IMR-90 (cell line): ENCODE data around the gene ELMO1. TPM values are rescaled to one million over a fixed set of nuclear protein-coding genes. Genes with fewer than 3 reads are reported as not detected.

ENCODE experiments used
- ATAC-seq: fragments of 200-7000 bp; cut with Tn5 transposase; 2 replicates; pipeline ENCODE4 v1.9.1; 2020; ENCODE audit warnings: low read depth, mild to moderate bottlenecking, moderate library complexity
- BruUV-seq: library from RNA; stranded (reverse); fragments of 400-500 nt; replicated peaks from 2 replicates; lab custom pipeline; 2021; lab: Mats Ljungman, UMichigan
- CTCF ChIA-PET: fragments of 300-600 bp; formaldehyde crosslinking; extraction: SDS; loops from one replicate; lab custom pipeline; 2021; ENCODE audit warnings: antibody characterized with exemption; lab: Yijun Ruan, JAX
- POLR2A ChIA-PET: fragments of 300-600 bp; sonication (Branson Sonifier 250); formaldehyde crosslinking; loops from one replicate; lab custom pipeline; 2022; ENCODE audit warnings: antibody characterized with exemption; ENCODE audit not compliant: unreplicated experiment; lab: Charles Lee
- DNase-seq: peaks from one replicate; pipeline ENCODE4 v3.0.0; 2013
- H2AFZ ChIP-seq: replicated peaks from 2 replicates; pipeline ENCODE3; 2013; ENCODE audit warnings: low read length, mild to moderate bottlenecking; ENCODE audit not compliant: poor library complexity
- H2AK5ac ChIP-seq: 2 replicates; pipeline ENCODE4 v1.6.1; 2013; ENCODE audit warnings: low read depth, low read length, inconsistent platforms
- H2AK9ac ChIP-seq: replicated peaks from 2 replicates; pipeline ENCODE3; 2013; ENCODE audit warnings: mild to moderate bottlenecking, low read depth, low read length, moderate library complexity; ENCODE audit not compliant: poor library complexity
- H2BK120ac ChIP-seq: 2 replicates; pipeline ENCODE4 v1.6.1; 2013; ENCODE audit warnings: low read depth, low read length, inconsistent platforms
- H2BK15ac ChIP-seq: 3 replicates; pipeline ENCODE4 v1.6.1; 2013; ENCODE audit warnings: low read depth, low read length, inconsistent platforms
- H2BK20ac ChIP-seq: 2 replicates; pipeline ENCODE4 v1.6.1; 2013; ENCODE audit warnings: low read depth, mild to moderate bottlenecking, inconsistent platforms, low read length, moderate library complexity
- H2BK5ac ChIP-seq: 2 replicates; pipeline ENCODE4 v1.6.1; 2013; ENCODE audit warnings: mild to moderate bottlenecking, low read depth, low read length, inconsistent platforms; ENCODE audit not compliant: poor library complexity, severe bottlenecking
- H3K14ac ChIP-seq: replicated peaks from 2 replicates; pipeline ENCODE4 v1.6.1; 2013; ENCODE audit warnings: low read depth, low read length, inconsistent platforms
- H3K18ac ChIP-seq: 2 replicates; pipeline ENCODE4 v1.6.1; 2013; ENCODE audit warnings: low read depth, low read length, control low read depth
- H3K23ac ChIP-seq: 2 replicates; pipeline ENCODE4 v1.6.1; 2013; ENCODE audit warnings: low read depth, low read length, inconsistent platforms
- H3K27ac ChIP-seq: 2 replicates; pipeline ENCODE4 v1.5.1; 2013; ENCODE audit warnings: mild to moderate bottlenecking, control low read depth, low read length; ENCODE audit not compliant: insufficient read depth
- H3K27me3 ChIP-seq: 2 replicates; pipeline ENCODE4 v1.6.1; 2013; ENCODE audit warnings: low read length; ENCODE audit not compliant: control insufficient read depth, insufficient read depth
- H3K36me3 ChIP-seq: 2 replicates; pipeline ENCODE4 v1.6.1; 2013; ENCODE audit warnings: low read length, mixed read lengths; ENCODE audit not compliant: control insufficient read depth, insufficient read depth
- H3K4ac ChIP-seq: 2 replicates; pipeline ENCODE4 v1.6.1; 2013; ENCODE audit warnings: low read depth, low read length, inconsistent platforms
- H3K4me1 ChIP-seq: 2 replicates; pipeline ENCODE4 v1.6.1; 2013; ENCODE audit warnings: low read length, mixed read lengths; ENCODE audit not compliant: control insufficient read depth, insufficient read depth
- H3K4me2 ChIP-seq: 2 replicates; pipeline ENCODE4 v1.6.1; 2013; ENCODE audit warnings: low read depth, mild to moderate bottlenecking, control low read depth, low read length, moderate library complexity
- H3K4me3 ChIP-seq: 2 replicates; pipeline ENCODE4 v1.5.1; 2013; ENCODE audit warnings: low read depth, mild to moderate bottlenecking, control low read depth, low read length, moderate library complexity; ENCODE audit not compliant: insufficient read depth
- H3K56ac ChIP-seq: 2 replicates; pipeline ENCODE4 v1.6.1; 2013; ENCODE audit warnings: low read length, inconsistent platforms; ENCODE audit not compliant: insufficient read depth; ENCODE audit errors: extremely low read depth
- H3K79me1 ChIP-seq, 2 experiments: 2 replicates each; pipeline ENCODE4 v1.6.1; 2013; ENCODE audit warnings: low read length in 2 of 2, inconsistent platforms in 1 of 2, low read depth in 1 of 2
- H3K9ac ChIP-seq: 2 replicates; pipeline ENCODE4 v1.6.1; 2013; ENCODE audit warnings: low read depth, low read length, control low read depth
- H3K9me1 ChIP-seq: 2 replicates; pipeline ENCODE4 v1.6.1; 2013; ENCODE audit warnings: low read length, inconsistent platforms; ENCODE audit not compliant: insufficient read depth
- H3K9me3 ChIP-seq: 2 replicates; pipeline ENCODE4 v1.6.1; 2013; ENCODE audit warnings: low read length; ENCODE audit not compliant: control insufficient read depth, insufficient read depth
- H4K20me1 ChIP-seq: 2 replicates; pipeline ENCODE4 v1.6.1; 2013; ENCODE audit warnings: low read length, inconsistent platforms; ENCODE audit not compliant: insufficient read depth
- H4K5ac ChIP-seq: 2 replicates; pipeline ENCODE4 v1.6.1; 2013; ENCODE audit warnings: mild to moderate bottlenecking, low read depth, low read length, control low read depth
- H4K8ac ChIP-seq, 2 experiments: 2 replicates each; pipeline ENCODE4 v1.6.1; 2013; ENCODE audit warnings: low read depth in 2 of 2, low read length in 2 of 2, control low read depth in 1 of 2, inconsistent platforms in 1 of 2
- H4K91ac ChIP-seq: 2 replicates; pipeline ENCODE4 v1.6.1; 2013; ENCODE audit warnings: low read depth, low read length, inconsistent platforms; ENCODE audit not compliant: insufficient read depth
- BHLHE40 ChIP-seq: fragments of 150-350 bp; IDR thresholded peaks from 2 replicates; pipeline ENCODE4 v1.6.1; 2016; ENCODE audit warnings: mild to moderate bottlenecking, low read depth, low read length
- CEBPB ChIP-seq: IDR thresholded peaks from 2 replicates; pipeline ENCODE4 v1.6.1; 2012; ENCODE audit warnings: low read depth, low read length, improper control_type of control experiment
- CHD1 ChIP-seq: IDR thresholded peaks from 2 replicates; pipeline ENCODE4 v1.6.1; 2012; ENCODE audit warnings: low read depth, low read length, improper control_type of control experiment
- CTCF ChIP-seq: conservative IDR thresholded peaks from 2 replicates; pipeline ENCODE4 v1.5.1; 2012; ENCODE audit warnings: mild to moderate bottlenecking, low read depth, low read length, improper control_type of control experiment
- ELK1 ChIP-seq: fragments of 150-350 bp; IDR thresholded peaks from 2 replicates; pipeline ENCODE4 v1.6.1; 2016; ENCODE audit warnings: low read depth, mild to moderate bottlenecking, low read length, moderate library complexity, borderline replicate concordance
- FOS ChIP-seq: fragments of 150-350 bp; IDR thresholded peaks from 2 replicates; pipeline ENCODE4 v1.6.1; 2016; ENCODE audit warnings: low read depth, low read length
- MAFK ChIP-seq: IDR thresholded peaks from 2 replicates; pipeline ENCODE4 v1.6.1; 2012; ENCODE audit warnings: low read depth, low read length, improper control_type of control experiment
- MAZ ChIP-seq: IDR thresholded peaks from 2 replicates; pipeline ENCODE4 v1.6.1; 2012; ENCODE audit warnings: low read depth, mild to moderate bottlenecking, low read length, improper control_type of control experiment, moderate library complexity, borderline replicate concordance
- MXI1 ChIP-seq: IDR thresholded peaks from 2 replicates; pipeline ENCODE4 v1.6.1; 2012; ENCODE audit warnings: low read depth, mild to moderate bottlenecking, low read length, moderate library complexity, borderline replicate concordance
- NFE2L2 ChIP-seq: fragments of 150-350 bp; IDR thresholded peaks from 2 replicates; pipeline ENCODE4 v1.6.1; 2016; ENCODE audit warnings: low read depth, mild to moderate bottlenecking, low read length
- POLR2A ChIP-seq: IDR thresholded peaks from 2 replicates; pipeline ENCODE4 v1.6.1; 2012; ENCODE audit warnings: mild to moderate bottlenecking, low read depth, low read length
- RCOR1 ChIP-seq: IDR thresholded peaks from 2 replicates; pipeline ENCODE4 v1.6.1; 2012; ENCODE audit warnings: mild to moderate bottlenecking, low read length, improper control_type of control experiment; ENCODE audit not compliant: insufficient replicate concordance
- SMC3 ChIP-seq: fragments of 150-350 bp; IDR thresholded peaks from 2 replicates; pipeline ENCODE4 v1.6.1; 2016; ENCODE audit warnings: low read depth, mild to moderate bottlenecking, antibody characterized with exemption, low read length, moderate library complexity
- USF2 ChIP-seq: fragments of 150-350 bp; IDR thresholded peaks from 2 replicates; pipeline ENCODE4 v1.6.1; 2017; ENCODE audit warnings: mild to moderate bottlenecking, antibody characterized with exemption, low read length, low read depth
- WGBS, 2 experiments: methylation state at CpG; one replicate each; pipeline versions ENCODE4 v1.1.5 to v1.1.7; 2013; ENCODE audit warnings: missing lambda C conversion rate in 2 of 2; ENCODE audit not compliant: insufficient read length in 1 of 2; ENCODE audit errors: extremely low coverage in 2 of 2; 5-methylcytosine and 5-hydroxymethylcytosine counted together
- dilution Hi-C: fragments of 300-500 bp; cut with HindIII; formaldehyde crosslinking; loops from one replicate; pipeline ENCODE4 v1.14.3; 2018; ENCODE audit warnings: low sequenced_read_pairs; ENCODE audit not compliant: unreplicated experiment
- in situ Hi-C: fragments of 300-500 bp; cut with MboI; formaldehyde crosslinking; loops from 3 replicates; pipeline ENCODE4 v1.14.3; 2019; ENCODE audit warnings: low sequenced_read_pairs, inconsistent platforms, mixed read lengths
- intact Hi-C: fragments of 100-400 bp; cut with micrococcal nuclease; formaldehyde crosslinking; loops from 2 replicates; pipeline ENCODE4 v1.10.0; 2022
- polyA plus RNA-seq, 3 experiments: library from polyadenylated mRNA; depleted of rRNA; stranded (reverse); fragments of >200 nt; gene quantifications; 2 replicates each; pipeline ENCODE4 v1.2.3, GENCODE V29; 2012; ENCODE audit warnings: low replicate concordance in 1 of 3
- total RNA-seq: library from RNA; depleted of rRNA; stranded (reverse); fragments of >200 nt; gene quantifications from 2 replicates; pipeline ENCODE4 v1.2.3, GENCODE V29; 2012

ELMO1 gene
- total and polyA plus RNA-seq, 2 of the 4 experiments (the other 2 are of a cell fraction), result 0.03 TPM; not detected in 1

GRCh38 chr7:37220664-37221063, 228.0 kb downstream of the ELMO1 start:
- Histone ChIP-seq H3K4me1 (no peaks in the 10 kb centered on the region), H2BK20ac (no peak overlapping the region), H3K14ac (no peak overlapping the region), H3K4me2 (no peak overlapping the region), H3K27ac (no peak overlapping the region), H3K9me1 (no peaks in the 10 kb centered on the region), H2BK5ac (no peak overlapping the region), H3K36me3 (no peaks in the 10 kb centered on the region), H3K4me3 (no peak overlapping the region), H2AK9ac (no peak overlapping the region), H3K18ac (no peak overlapping the region), H3K27me3 (no peaks in the 10 kb centered on the region), H4K8ac (no peak overlapping the region), H4K91ac (no peak overlapping the region), H2AK5ac (no peak overlapping the region), H3K9me3 (no peaks in the 10 kb centered on the region), H3K23ac (no peak overlapping the region), H3K4ac (no peak overlapping the region), H2BK15ac (no peak overlapping the region), H3K56ac (no peak overlapping the region), H2BK120ac (no peak overlapping the region), H4K20me1 (no peaks in the 10 kb centered on the region), H2AFZ (no peak overlapping the region), H4K5ac (no peak overlapping the region), H3K9ac (no peak overlapping the region), H3K79me1 (no peaks in the 10 kb centered on the region)
- in situ Hi-C loops (loop anchor here (25.0 kb wide), 1 partner anchor 617 kb away; the partner anchor contains the start of gene NME8), intact Hi-C loops (no loop called here), dilution Hi-C loops (no loop called here)
- ATAC-seq (no peak), DNase-seq (no peak)
- 67% methylated on average over 3 of the region's 6 CpGs; no CpG with 5 or more reads in 1 of the 2 experiments for WGBS, 2 experiments
- no peak for TF ChIP-seq BHLHE40
- TF ChIP-seq CEBPB, result no peak
- no peak for TF ChIP-seq FOS
- no peak for TF ChIP-seq CTCF
- TF ChIP-seq CHD1, result no peak
- no peak for TF ChIP-seq NFE2L2
- no peak for TF ChIP-seq RCOR1
- no peak for TF ChIP-seq MAZ
- no peak for TF ChIP-seq POLR2A
- TF ChIP-seq ELK1, result no peak
- TF ChIP-seq SMC3, result no peak
- TF ChIP-seq USF2, result no peak
- TF ChIP-seq MAFK, result no peak
- TF ChIP-seq MXI1, result no peak
- POLR2A ChIA-PET, result no interaction called here
- CTCF ChIA-PET, result no interaction called here
- no TSS peak for BruUV-seq
